ENCODE measurements around the gene EHD3.

DNA sequence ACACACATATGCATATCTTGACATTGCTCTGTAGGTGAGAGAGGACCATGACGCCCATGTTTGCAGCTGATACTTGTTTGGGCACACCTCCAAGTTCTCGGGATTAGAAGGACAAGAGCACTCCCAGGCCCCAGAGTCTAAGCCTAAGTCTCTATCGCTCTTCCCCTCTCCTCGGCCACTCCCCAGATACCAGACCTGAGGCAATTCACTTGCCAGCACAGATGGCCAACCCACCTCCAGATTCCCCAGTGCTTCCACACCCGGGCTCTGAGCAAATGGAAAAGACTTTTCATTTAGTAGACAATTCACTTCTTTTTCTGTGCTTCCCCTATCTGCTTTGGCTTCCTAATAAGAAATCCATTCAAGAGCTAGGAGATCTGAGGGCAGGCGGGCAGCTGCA, 32.9 kb downstream of the EHD3 start:
- TF ChIP-seq SP1 (IDR thresholded peaks at IDR 0.05; ENCODE audit: low read depth, low read length): no peak
- TF ChIP-seq JUND (IDR thresholded peaks at IDR 0.05; ENCODE audit: low read length): no peak
- TF ChIP-seq SIN3A (conservative IDR thresholded peaks at IDR 0.05 in 1 of 2, IDR thresholded peaks at IDR 0.05 in 1 of 2; ENCODE audit: low read depth in 1 of 2, low read length in 2 of 2): no peak
- no peak for TF ChIP-seq EZH2 (IDR thresholded peaks at IDR 0.05; ENCODE audit: low read depth, low read length, severe bottlenecking)

All from H1 (cell line).